Trophoblast cell (in vitro differentiated cells and primary cell): ENCODE data around the gene FMNL2.
A peak's percentile ranks its signal among the peaks of the same experiment; 100 is the strongest.

Source experiments
- DNase-seq, 2 donors: peaks; one replicate each; pipeline ENCODE4 v3.0.0-alpha.2; 2016
- H2AFZ ChIP-seq: 2 replicates; pipeline ENCODE4 v1.6.1; 2013; ENCODE audit warnings: low read length, moderate library complexity, mild to moderate bottlenecking; ENCODE audit not compliant: insufficient read depth, poor library complexity
- H2AK5ac ChIP-seq: 2 replicates; pipeline ENCODE4 v1.6.1; 2013; ENCODE audit warnings: mild to moderate bottlenecking, low read length
- H2BK120ac ChIP-seq: 2 replicates; pipeline ENCODE4 v1.6.1; 2013; ENCODE audit warnings: low read length, mild to moderate bottlenecking, moderate library complexity; ENCODE audit not compliant: insufficient read depth, poor library complexity
- H2BK12ac ChIP-seq: 2 replicates; pipeline ENCODE4 v1.6.1; 2013; ENCODE audit warnings: mild to moderate bottlenecking, low read length, moderate library complexity
- H2BK5ac ChIP-seq: 2 replicates; pipeline ENCODE4 v1.6.1; 2013; ENCODE audit warnings: low read length, low read depth, moderate library complexity, mild to moderate bottlenecking; ENCODE audit not compliant: poor library complexity
- H3K14ac ChIP-seq: 2 replicates; pipeline ENCODE4 v1.6.1; 2013; ENCODE audit warnings: mild to moderate bottlenecking, low read length
- H3K18ac ChIP-seq: 2 replicates; pipeline ENCODE4 v1.6.1; 2013; ENCODE audit warnings: mild to moderate bottlenecking, low read length
- H3K23ac ChIP-seq: 2 replicates; pipeline ENCODE4 v1.6.1; 2013; ENCODE audit warnings: low read length
- H3K27ac ChIP-seq: 2 replicates; pipeline ENCODE4 v1.5.1; 2013; ENCODE audit warnings: low read depth, mild to moderate bottlenecking, inconsistent platforms, low read length, moderate library complexity
- H3K27me3 ChIP-seq: 2 replicates; pipeline ENCODE4 v1.6.1; 2013; ENCODE audit warnings: inconsistent platforms, mild to moderate bottlenecking, low read length, moderate library complexity; ENCODE audit not compliant: insufficient read depth
- H3K36me3 ChIP-seq, 2 experiments: 1 replicate in 1 of 2; 2 replicates in 1 of 2; pipeline ENCODE4 v1.6.1; 2013; ENCODE audit warnings: low read length in 2 of 2, mild to moderate bottlenecking in 2 of 2, moderate library complexity in 1 of 2; ENCODE audit not compliant: insufficient read depth in 2 of 2, control insufficient read depth in 1 of 2
- H3K4ac ChIP-seq: 2 replicates; pipeline ENCODE4 v1.6.1; 2013; ENCODE audit warnings: low read depth, mild to moderate bottlenecking, low read length, moderate library complexity
- H3K4me1 ChIP-seq, 2 experiments: 1 replicate in 1 of 2; 2 replicates in 1 of 2; pipeline ENCODE4 v1.6.1; 2013; ENCODE audit warnings: low read length in 2 of 2, mild to moderate bottlenecking in 2 of 2, moderate library complexity in 1 of 2; ENCODE audit not compliant: insufficient read depth in 2 of 2, control insufficient read depth in 1 of 2
- H3K4me2 ChIP-seq: 2 replicates; pipeline ENCODE4 v1.6.1; 2013; ENCODE audit warnings: inconsistent platforms, mild to moderate bottlenecking, low read length, moderate library complexity
- H3K4me3 ChIP-seq: 2 replicates; pipeline ENCODE4 v1.5.1; 2013; ENCODE audit warnings: mild to moderate bottlenecking, low read depth, low read length, inconsistent platforms
- H3K79me1 ChIP-seq: one replicate; pipeline ENCODE4 v1.6.1; 2013; ENCODE audit warnings: low read length
- H3K79me2 ChIP-seq: 2 replicates; pipeline ENCODE4 v1.6.1; 2013; ENCODE audit warnings: low read length, mild to moderate bottlenecking; ENCODE audit not compliant: control insufficient read depth, insufficient read depth, poor library complexity
- H3K9ac ChIP-seq: 2 replicates; pipeline ENCODE4 v1.6.1; 2013; ENCODE audit warnings: mild to moderate bottlenecking, low read length
- H3K9me3 ChIP-seq: 2 replicates; pipeline ENCODE4 v1.6.1; 2013; ENCODE audit warnings: low read depth, mild to moderate bottlenecking, control low read depth, inconsistent platforms, low read length; ENCODE audit not compliant: insufficient read depth
- H4K12ac ChIP-seq: 2 replicates; pipeline ENCODE4 v1.6.1; 2013; ENCODE audit warnings: low read depth, mild to moderate bottlenecking, low read length, moderate library complexity
- H4K8ac ChIP-seq: 2 replicates; pipeline ENCODE4 v1.6.1; 2013; ENCODE audit warnings: low read depth, mild to moderate bottlenecking, low read length, moderate library complexity
- H4K91ac ChIP-seq: one replicate; pipeline ENCODE4 v1.6.1; 2013; ENCODE audit warnings: low read depth, mild to moderate bottlenecking, low read length, moderate library complexity
- WGBS: extraction: QIAGEN DNeasy Blood & Tissue Kit; methylation state at CpG from one replicate; pipeline ENCODE4 v1.1.7; 2013; ENCODE audit warnings: missing lambda C conversion rate; ENCODE audit not compliant: insufficient read length, insufficient coverage; ENCODE audit errors: extremely low coverage; 5-methylcytosine and 5-hydroxymethylcytosine counted together

The FMNL2 gene

DNA sequence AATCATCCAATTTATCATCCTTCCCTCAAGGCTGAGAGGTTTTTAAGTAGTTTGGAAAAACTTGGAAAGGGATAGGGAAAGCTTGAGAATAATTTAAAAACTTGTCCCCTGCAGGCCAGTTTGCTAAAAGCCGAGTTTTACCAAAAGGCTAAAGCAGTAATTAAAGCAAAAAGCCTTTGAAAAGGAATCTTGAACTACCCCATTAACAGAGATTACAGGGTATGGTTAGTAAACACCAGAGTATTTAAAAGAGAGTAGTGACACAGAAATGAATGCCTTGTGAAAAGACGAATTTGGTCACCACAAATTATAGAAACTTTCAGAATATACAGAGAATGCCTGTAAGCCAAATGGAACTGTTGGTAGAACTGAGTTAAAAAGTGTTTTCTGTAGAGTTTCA, 85.0 kb downstream of the FMNL2 start:
- Histone ChIP-seq H4K12ac (no peak overlapping the region), H2BK5ac (no peak overlapping the region), H3K18ac (no peak overlapping the region), H3K9me3 (no peaks in the 10 kb centered on the region), H3K4ac (no peak overlapping the region), H3K4me1 (peaks cover 11 to 15% of the 10 kb centered on the region in 2 experiments), H3K4me2 (no peak overlapping the region), H3K27ac (no peak overlapping the region), H3K9ac (no peak overlapping the region), H2BK12ac (no peak overlapping the region), H3K4me3 (no peak overlapping the region), H4K91ac (no peak overlapping the region), H4K8ac (no peak overlapping the region), H3K79me1 (peaks cover 2% of the 10 kb centered on the region), H3K27me3 (no peaks in the 10 kb centered on the region), H2AFZ (no peak overlapping the region), H2BK120ac (no peak overlapping the region), H3K23ac (no peak overlapping the region), H3K36me3 (peaks cover 1 to 5% of the 10 kb centered on the region in 2 experiments), H2AK5ac (no peak overlapping the region), H3K14ac (no peak overlapping the region), H3K79me2 (peaks cover 1% of the 10 kb centered on the region)
- no peak for DNase-seq
- WGBS, result no CpG with 5 or more reads among the region's 2 CpGs

GRCh38 chr2:152420363-152420762, 85.4 kb downstream of the FMNL2 start:
- Histone ChIP-seq H3K4me2 (no peak overlapping the region), H3K27me3 (no peaks in the 10 kb centered on the region), H4K12ac (no peak overlapping the region), H3K27ac (no peak overlapping the region), H2AK5ac (no peak overlapping the region), H4K91ac (peak overlapping the region; percentile 29), H2BK120ac (no peak overlapping the region), H3K4me3 (no peak overlapping the region), H3K9me3 (no peaks in the 10 kb centered on the region), H2BK12ac (no peak overlapping the region), H3K9ac (no peak overlapping the region), H3K79me1 (peaks cover 2% of the 10 kb centered on the region), H3K23ac (no peak overlapping the region), H3K4me1 (peaks cover 11 to 13% of the 10 kb centered on the region in 2 experiments), H3K4ac (peak overlapping the region; percentile 59), H4K8ac (no peak overlapping the region), H3K79me2 (peaks cover 1% of the 10 kb centered on the region), H2AFZ (no peak overlapping the region), H2BK5ac (no peak overlapping the region), H3K36me3 (peaks cover 1 to 5% of the 10 kb centered on the region in 2 experiments), H3K18ac (no peak overlapping the region), H3K14ac (no peak overlapping the region)
- no peak for DNase-seq
- no CpG with 5 or more reads among the region's 3 CpGs for WGBS

- Histone ChIP-seq H3K23ac (no peak overlapping the region), H3K4me3 (no peak overlapping the region), H4K8ac (no peak overlapping the region)
Measured at GRCh38 chr2:152420936-152421335, 86.0 kb downstream of the FMNL2 start.

DNA sequence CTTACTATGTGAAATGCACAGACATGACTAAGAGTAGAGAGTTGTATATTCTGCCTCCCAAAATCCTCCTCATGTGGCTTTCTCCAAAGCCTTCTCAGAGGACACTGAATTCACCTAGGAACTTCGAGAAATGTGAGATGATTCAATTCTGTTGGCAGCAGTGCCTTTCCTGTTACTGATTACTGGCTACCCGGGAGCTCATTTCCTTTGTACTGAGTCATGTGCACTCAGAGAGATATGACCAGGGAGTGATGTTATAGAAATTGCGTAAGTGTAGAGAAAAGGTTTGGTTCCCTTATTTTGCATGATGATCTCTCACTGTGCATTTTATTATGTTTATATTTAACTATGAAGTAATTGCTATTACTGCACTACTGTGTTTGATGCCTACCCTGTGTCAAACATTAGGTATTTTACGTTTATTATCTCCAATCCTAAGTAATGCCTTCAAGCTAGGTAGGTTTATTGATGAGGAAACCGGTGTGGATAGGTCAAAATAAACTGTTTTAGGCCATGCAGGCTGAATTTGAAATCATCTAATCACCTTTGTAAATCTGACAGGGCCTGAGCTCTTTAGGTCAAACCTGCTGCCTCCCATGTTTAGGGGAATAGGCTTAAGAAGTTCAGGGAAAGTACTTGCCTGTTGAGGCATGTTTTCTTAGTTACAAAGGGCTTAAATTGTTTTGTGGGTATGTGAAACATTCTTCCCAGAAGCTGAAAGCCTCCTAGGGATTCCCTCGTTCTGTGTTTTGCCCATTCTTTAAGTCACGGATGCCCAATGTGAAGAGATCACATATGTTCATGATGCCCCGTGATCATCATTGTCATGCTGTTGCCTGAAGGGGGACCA, 86.8 kb downstream of the FMNL2 start:
- Histone ChIP-seq H4K8ac (no peak overlapping the region), H3K4me2 (no peak overlapping the region)
- no CpG with 5 or more reads among the region's 8 CpGs for WGBS

More at GRCh38 chr2:152420936-152421335, 86.0 kb downstream of the FMNL2 start:
- no peaks in the 10 kb centered on the region for H3K27me3 ChIP-seq
- peaks cover 9 to 11% of the 10 kb centered on the region in 2 experiments for H3K4me1 ChIP-seq
- no peaks in the 10 kb centered on the region for H3K79me1 ChIP-seq
- H3K27ac ChIP-seq, result no peak overlapping the region
- H3K18ac ChIP-seq, result no peak overlapping the region
- no peak for DNase-seq
- H3K4me2 ChIP-seq, result no peak overlapping the region
- no peak overlapping the region for H2AFZ ChIP-seq
- H3K9ac ChIP-seq, result no peak overlapping the region
- no peak overlapping the region for H4K91ac ChIP-seq
- no peak overlapping the region for H3K14ac ChIP-seq
- H2BK120ac ChIP-seq, result no peak overlapping the region
- H3K36me3 ChIP-seq, result peaks cover 1 to 5% of the 10 kb centered on the region in 2 experiments
- no peaks in the 10 kb centered on the region for H3K9me3 ChIP-seq
- WGBS, result no CpG with 5 or more reads among the region's 7 CpGs
- H2BK12ac ChIP-seq, result no peak overlapping the region
- no peak overlapping the region for H3K4ac ChIP-seq
- no peak overlapping the region for H2AK5ac ChIP-seq
- no peak overlapping the region for H2BK5ac ChIP-seq
- H4K12ac ChIP-seq, result no peak overlapping the region
- peaks cover 1% of the 10 kb centered on the region for H3K79me2 ChIP-seq

More for the DNA sequence above, 86.8 kb downstream of the FMNL2 start:
- peaks cover 9 to 11% of the 10 kb centered on the region in 2 experiments for H3K4me1 ChIP-seq
- H2AK5ac ChIP-seq, result peak overlapping the region; percentile 58
- no peak overlapping the region for H3K18ac ChIP-seq
- H2AFZ ChIP-seq, result no peak overlapping the region
- no peak overlapping the region for H3K9ac ChIP-seq
- no peak overlapping the region for H3K14ac ChIP-seq
- H4K12ac ChIP-seq, result no peak overlapping the region
- H3K36me3 ChIP-seq, result peaks cover 1 to 5% of the 10 kb centered on the region in 2 experiments
- H3K79me2 ChIP-seq, result peaks cover 1% of the 10 kb centered on the region
- no peaks in the 10 kb centered on the region for H3K79me1 ChIP-seq
- no peak overlapping the region for H3K4me3 ChIP-seq
- peak; percentile 85 to 93 for DNase-seq
- no peak overlapping the region for H4K91ac ChIP-seq
- no peak overlapping the region for H3K4ac ChIP-seq
- no peak overlapping the region for H2BK12ac ChIP-seq
- no peak overlapping the region for H3K23ac ChIP-seq
- H3K9me3 ChIP-seq, result no peaks in the 10 kb centered on the region
- H2BK120ac ChIP-seq, result no peak overlapping the region
- H2BK5ac ChIP-seq, result no peak overlapping the region
- no peaks in the 10 kb centered on the region for H3K27me3 ChIP-seq
- H3K27ac ChIP-seq, result no peak overlapping the region
